COR-L47 (cell line): ENCODE measurements around the gene IKZF2.
"Not testable (repeated sequence)": the region's sequence is repeated elsewhere in the genome, so short reads cannot be mapped to it uniquely, and the experiment has no call there.

Source experiments
- DNase-seq: peaks from one replicate; lab custom pipeline; 2025; lab: John Stamatoyannopoulos, UW

The IKZF2 gene

GRCh38 chr2:213034585-213034984, 116.8 kb downstream of the IKZF2 start:
- no peak for DNase-seq

GRCh38 chr2:213032607-213033006, 118.8 kb downstream of the IKZF2 start:
- no peak for DNase-seq

GRCh38 chr2:213022987-213023386, 128.4 kb downstream of the IKZF2 start:
- DNase-seq: no peak

- no peak for DNase-seq
Measured at GRCh38 chr2:213021971-213022899, 129.2 kb downstream of the IKZF2 start.

GRCh38 chr2:213020913-213021312, 130.5 kb downstream of the IKZF2 start:
- not testable (repeated sequence) for DNase-seq

GRCh38 chr2:213020268-213020667, 131.1 kb downstream of the IKZF2 start:
- no peak for DNase-seq

GRCh38 chr2:213019368-213019767, 132.0 kb downstream of the IKZF2 start:
- DNase-seq: no peak

- DNase-seq: no peak
Measured at GRCh38 chr2:213018340-213018901, 133.0 kb downstream of the IKZF2 start.

GRCh38 chr2:213017404-213017803, 134.0 kb downstream of the IKZF2 start:
- DNase-seq: no peak

- DNase-seq: no peak
Measured at GRCh38 chr2:213016984-213017351, 134.4 kb downstream of the IKZF2 start.

GRCh38 chr2:213016166-213016983, 135.0 kb downstream of the IKZF2 start:
- DNase-seq: no peak

- DNase-seq: no peak
Measured at GRCh38 chr2:213015387-213016165, 135.8 kb downstream of the IKZF2 start.

- no peak for DNase-seq
Measured at GRCh38 chr2:213013979-213014378, 137.4 kb downstream of the IKZF2 start.

GRCh38 chr2:213011505-213011904, 139.9 kb downstream of the IKZF2 start:
- DNase-seq: no peak

- no peak for DNase-seq
Measured at GRCh38 chr2:213010106-213010779, 141.2 kb downstream of the IKZF2 start.

- no peak for DNase-seq
Measured at GRCh38 chr2:213007290-213007838, 144.0 kb downstream of the IKZF2 start.

- DNase-seq: no peak
Measured at GRCh38 chr2:213004197-213004821, 147.1 kb downstream of the IKZF2 start.

GRCh38 chr2:213002383-213002782, 149.0 kb downstream of the IKZF2 start:
- DNase-seq: no peak

GRCh38 chr2:213001297-213001910, 150.0 kb downstream of the IKZF2 start:
- DNase-seq: no peak
